ENCODE data around the gene GZMA. TPM values are rescaled to one million over a fixed set of nuclear protein-coding genes. Genes with fewer than 3 reads are reported as not detected.

The GZMA gene
- total RNA-seq (ENCODE audit: unreplicated experiment) = not detected
- long read RNA-seq = 0 reads

- no peaks in the 10 kb centered on the region for H3K27me3 Mint-ChIP-seq (ENCODE audit: unreplicated experiment)
- no peak within 1 kb of the TSS for H3K4me3 Mint-ChIP-seq (ENCODE audit: unreplicated experiment)
- no peaks in the 10 kb centered on the region for H3K36me3 Mint-ChIP-seq (ENCODE audit: unreplicated experiment)
- H3K9me3 Mint-ChIP-seq (ENCODE audit: unreplicated experiment) = no peaks in the 10 kb centered on the region
- H3K4me1 Mint-ChIP-seq (ENCODE audit: low read depth, unreplicated experiment) = no peaks in the 10 kb centered on the region
- no peak for DNase-seq
- no peak within 1 kb of the TSS for H3K27ac Mint-ChIP-seq (ENCODE audit: unreplicated experiment)
- TF ChIP-seq CTCF (IDR thresholded peaks at IDR 0.05; ENCODE audit: partially characterized antibody, unreplicated experiment) = no peak
Measured at GRCh38 chr5:55102348-55102747, at the start of gene GZMA. TSS of gene GZMA (plus strand) at chr5:55102646. CDS start at chr5:55102683, 37 bp downstream.

GRCh38 chr5:55055183-55055582 is 47.3 kb upstream of the GZMA start:
- Mint-ChIP-seq H3K4me1 (ENCODE audit: low read depth, unreplicated experiment) (no peaks in the 10 kb centered on the region), H3K9me3 (ENCODE audit: unreplicated experiment) (peaks cover 2% of the 10 kb centered on the region), H3K4me3 (ENCODE audit: unreplicated experiment) (no peak overlapping the region), H3K36me3 (ENCODE audit: unreplicated experiment) (peaks cover 5% of the 10 kb centered on the region), H3K27me3 (ENCODE audit: unreplicated experiment) (no peaks in the 10 kb centered on the region), H3K27ac (ENCODE audit: unreplicated experiment) (no peak overlapping the region)
- DNase-seq = no peak
- no peak for TF ChIP-seq CTCF (IDR thresholded peaks at IDR 0.05; ENCODE audit: partially characterized antibody, unreplicated experiment)

GRCh38 chr5:55062039-55062779 is 40.2 kb upstream of the GZMA start:
- no peak for DNase-seq
- no peak for TF ChIP-seq CTCF (IDR thresholded peaks at IDR 0.05; ENCODE audit: partially characterized antibody, unreplicated experiment)
- no peaks in the 10 kb centered on the region for H3K36me3 Mint-ChIP-seq (ENCODE audit: unreplicated experiment)
- no peak overlapping the region for H3K4me3 Mint-ChIP-seq (ENCODE audit: unreplicated experiment)
- H3K27me3 Mint-ChIP-seq (ENCODE audit: unreplicated experiment) = peaks cover 1% of the 10 kb centered on the region
- H3K4me1 Mint-ChIP-seq (ENCODE audit: low read depth, unreplicated experiment) = no peaks in the 10 kb centered on the region
- H3K27ac Mint-ChIP-seq (ENCODE audit: unreplicated experiment) = no peak overlapping the region
- H3K9me3 Mint-ChIP-seq (ENCODE audit: unreplicated experiment) = no peaks in the 10 kb centered on the region

- peaks cover 1% of the 10 kb centered on the region for H3K27me3 Mint-ChIP-seq (ENCODE audit: unreplicated experiment)
- no peak for TF ChIP-seq CTCF (IDR thresholded peaks at IDR 0.05; ENCODE audit: partially characterized antibody, unreplicated experiment)
- no peaks in the 10 kb centered on the region for H3K36me3 Mint-ChIP-seq (ENCODE audit: unreplicated experiment)
- no peak overlapping the region for H3K4me3 Mint-ChIP-seq (ENCODE audit: unreplicated experiment)
- H3K27ac Mint-ChIP-seq (ENCODE audit: unreplicated experiment) = no peak overlapping the region
- H3K4me1 Mint-ChIP-seq (ENCODE audit: low read depth, unreplicated experiment) = no peaks in the 10 kb centered on the region
- no peaks in the 10 kb centered on the region for H3K9me3 Mint-ChIP-seq (ENCODE audit: unreplicated experiment)
- DNase-seq = no peak
Measured at GRCh38 chr5:55063220-55063863, 39.1 kb upstream of the GZMA start.

- H3K9me3 Mint-ChIP-seq (ENCODE audit: unreplicated experiment) = no peaks in the 10 kb centered on the region
- H3K4me3 Mint-ChIP-seq (ENCODE audit: unreplicated experiment) = no peak overlapping the region
- peaks cover 1% of the 10 kb centered on the region for H3K27me3 Mint-ChIP-seq (ENCODE audit: unreplicated experiment)
- DNase-seq = no peak
- no peak overlapping the region for H3K27ac Mint-ChIP-seq (ENCODE audit: unreplicated experiment)
- no peaks in the 10 kb centered on the region for H3K4me1 Mint-ChIP-seq (ENCODE audit: low read depth, unreplicated experiment)
- no peaks in the 10 kb centered on the region for H3K36me3 Mint-ChIP-seq (ENCODE audit: unreplicated experiment)
- no peak for TF ChIP-seq CTCF (IDR thresholded peaks at IDR 0.05; ENCODE audit: partially characterized antibody, unreplicated experiment)
Measured at GRCh38 chr5:55063899-55064298, 38.5 kb upstream of the GZMA start.

Measured in glutamatergic neuron (in vitro differentiated cells).